Gastrocnemius medialis (tissue), 4 donors: ENCODE results near the gene EYA4. TPM values are rescaled to one million over a fixed set of nuclear protein-coding genes. Genes with fewer than 3 reads are reported as not detected.

ENCODE experiments used
- ATAC-seq, 2 donors: fragments of 150-250 bp; one replicate each; pipeline ENCODE4 v1.9.1; 2016
- DNase-seq, 2 donors: peaks; one replicate each; pipeline ENCODE4 v3.0.0-alpha.2; 2019
- H3K27ac ChIP-seq, 4 donors: fragments of 200-600 bp; sonication (generic); 1 replicate in 1 of 4; 2 replicates in 3 of 4; pipeline ENCODE4 v1.5.1; 2016 to 2018; ENCODE audit warnings: mild to moderate bottlenecking in 2 of 4, moderate library complexity in 1 of 4
- H3K27me3 ChIP-seq, 3 donors: fragments of 200-600 bp; sonication (generic) in 2 of 3; 1 replicate in 1 of 3; 2 replicates in 2 of 3; pipeline versions ENCODE4 v1.5.1 to v1.6.0; 2016 to 2019; ENCODE audit warnings: mild to moderate bottlenecking in 1 of 3, moderate library complexity in 1 of 3
- H3K36me3 ChIP-seq, 2 donors: fragments of 200-600 bp; sonication (generic) in 1 of 2; one replicate each; pipeline ENCODE4 v1.5.1; 2017 to 2018
- H3K4me1 ChIP-seq, 2 donors: fragments of 200-600 bp; sonication (generic) in 1 of 2; one replicate each; pipeline ENCODE4 v1.5.1; 2016 to 2017; ENCODE audit warnings: mild to moderate bottlenecking in 2 of 2
- H3K4me3 ChIP-seq, 4 donors: fragments of 200-600 bp; sonication (generic) in 3 of 4; 1 replicate in 1 of 4; 2 replicates in 3 of 4; pipeline ENCODE4 v1.5.1; 2016 to 2019; ENCODE audit warnings: mild to moderate bottlenecking in 2 of 4
- H3K9me3 ChIP-seq, 3 donors: fragments of 200-600 bp; sonication (generic) in 2 of 3; 1 replicate in 1 of 3; 2 replicates in 2 of 3; pipeline ENCODE4 v1.5.1; 2016 to 2019
- CTCF ChIP-seq, 5 experiments: fragments of 450-650 bp in 3 of 5; fragments of 200-600 bp in 2 of 5; sonication (generic) in 2 of 5; IDR thresholded peaks in 4 of 5; conservative IDR thresholded peaks in 1 of 5; 1 replicate in 4 of 5; 2 replicates in 1 of 5; pipeline ENCODE4 v1.5.1; 2016 to 2019; ENCODE audit warnings: antibody characterized with exemption in 5 of 5, mild to moderate bottlenecking in 3 of 5, moderate library complexity in 3 of 5
- POLR2A ChIP-seq, 2 donors: fragments of 450-650 bp; IDR thresholded peaks; one replicate each; pipeline ENCODE4 v1.6.1; 2017; ENCODE audit warnings: antibody characterized with exemption in 2 of 2, mild to moderate bottlenecking in 2 of 2, moderate library complexity in 2 of 2
- in situ Hi-C, 4 donors: fragments of 200-750 bp; cut with MboI; loops; one replicate each; pipeline versions ENCODE4 v1.15.0 to v1.8.0; 2017; ENCODE audit warnings: low sequenced_read_pairs in 4 of 4
- intact Hi-C: fragments of 100-400 bp; cut with DNase I; formaldehyde crosslinking; loops from one replicate; pipeline ENCODE4 v1.15.1; 2023; ENCODE audit warnings: low total_unique reads
- total RNA-seq, 4 donors: library from RNA; depleted of rRNA; stranded (reverse); fragments of >200 nt; gene quantifications; one replicate each; pipeline versions ENCODE4 v1.1.0 to v1.2.3, GENCODE V29; 2016

Gene EYA4
- total RNA-seq, 4 donors from 2014 or later, result 33.7 to 110 (median 62.1) TPM

GRCh38 chr6:133355922-133356321, 114.8 kb downstream of the EYA4 start:
- H3K4me1 ChIP-seq, result peaks cover 60 to 70% of the 10 kb centered on the region in 2 donors
- H3K4me3 ChIP-seq, result no peak overlapping the region
- H3K27me3 ChIP-seq, result no peaks in the 10 kb centered on the region
- TF ChIP-seq POLR2A (IDR thresholded peaks at IDR 0.05) (no peak), CTCF (IDR thresholded peaks at IDR 0.05 in 4 of 5, conservative IDR thresholded peaks at IDR 0.05 in 1 of 5) (no peak)
- DNase-seq (no peak), ATAC-seq (no peak)
- in situ Hi-C loops (loop anchor here in 1 of 4 donors (10.0 kb wide), 1 partner anchor 111 kb away; the partner anchor contains the start of gene EYA4), intact Hi-C loops (no loop called here)
- H3K36me3 ChIP-seq, result no peaks in the 10 kb centered on the region
- no peaks in the 10 kb centered on the region for H3K9me3 ChIP-seq
- H3K27ac ChIP-seq, result peak overlapping the region; percentile 1 to 77 (median 38)

GRCh38 chr6:133358574-133359150, 117.5 kb downstream of the EYA4 start:
- TF ChIP-seq CTCF (IDR thresholded peaks at IDR 0.05 in 4 of 5, conservative IDR thresholded peaks at IDR 0.05 in 1 of 5) (no peak), POLR2A (IDR thresholded peaks at IDR 0.05) (no peak)
- H3K27ac ChIP-seq, result peak overlapping the region; percentile 82 to 90 (median 90)
- intact Hi-C loops (no loop called here), in situ Hi-C loops (loop anchor here in 1 of 4 donors (10.0 kb wide), 1 partner anchor 114 kb away; the partner anchor contains the start of gene EYA4)
- H3K4me3 ChIP-seq, result no peak overlapping the region
- H3K27me3 ChIP-seq, result no peaks in the 10 kb centered on the region
- ATAC-seq (no peak), DNase-seq (no peak)
- H3K9me3 ChIP-seq, result no peaks in the 10 kb centered on the region
- H3K4me1 ChIP-seq, result peaks cover 50 to 64% of the 10 kb centered on the region in 2 donors
- H3K36me3 ChIP-seq, result no peaks in the 10 kb centered on the region

- Histone ChIP-seq H3K36me3 (no peaks in the 10 kb centered on the region), H3K4me3 (peak overlapping the region in 1 of 4 donors; percentile 42), H3K27me3 (no peaks in the 10 kb centered on the region), H3K27ac (peak overlapping the region; percentile 82 to 90 (median 90)), H3K9me3 (no peaks in the 10 kb centered on the region), H3K4me1 (peaks cover 48 to 58% of the 10 kb centered on the region in 2 donors)
- in situ Hi-C loops (loop anchor here in 1 of 4 donors (10.0 kb wide), 1 partner anchor 114 kb away; the partner anchor contains the start of gene EYA4), intact Hi-C loops (no loop called here)
- TF ChIP-seq POLR2A (IDR thresholded peaks at IDR 0.05) (no peak), CTCF (IDR thresholded peaks at IDR 0.05 in 4 of 5, conservative IDR thresholded peaks at IDR 0.05 in 1 of 5) (no peak)
- no peak for DNase-seq
- ATAC-seq, result peak in 1 of 2 donors; percentile 15
These were observed 118.1 kb downstream of the EYA4 start for GRCh38 chr6:133359256-133359655.

- in situ Hi-C loops, result loop anchor here in 1 of 4 donors (10.0 kb wide), 1 partner anchor 115 kb away; the partner anchor contains the start of gene EYA4
- ATAC-seq, result peak; percentile 86 to 90
These were observed 118.6 kb downstream of the EYA4 start for GRCh38 chr6:133359760-133360159.

More at GRCh38 chr6:133359760-133360159, 118.6 kb downstream of the EYA4 start:
- H3K9me3 ChIP-seq, result no peaks in the 10 kb centered on the region
- H3K27ac ChIP-seq, result peak overlapping the region; percentile 82 to 90 (median 90)
- H3K4me3 ChIP-seq, result peak overlapping the region; percentile 8 to 42 (median 28)
- no peaks in the 10 kb centered on the region for H3K27me3 ChIP-seq
- intact Hi-C loops, result loop anchor here (5.0 to 10.0 kb wide), 2 partner anchors 73 to 295 kb away; no protein-coding TSS in a partner anchor
- DNase-seq, result no peak
- TF ChIP-seq CTCF (IDR thresholded peaks at IDR 0.05 in 4 of 5, conservative IDR thresholded peaks at IDR 0.05 in 1 of 5), result no peak
- TF ChIP-seq POLR2A (IDR thresholded peaks at IDR 0.05), result no peak
- H3K4me1 ChIP-seq, result peaks cover 51 to 57% of the 10 kb centered on the region in 2 donors
- H3K36me3 ChIP-seq, result no peaks in the 10 kb centered on the region
